NB4 (cell line): ENCODE data around the gene ARHGEF9.

Source experiments
- CTCF ChIP-seq: IDR thresholded peaks from one replicate; pipeline ENCODE4 v1.5.1; 2012; ENCODE audit warnings: low read depth, low read length
- MYC ChIP-seq: IDR thresholded peaks from 2 replicates; pipeline ENCODE4 v1.6.1; 2011; ENCODE audit warnings: low read depth, low read length
- POLR2A ChIP-seq: IDR thresholded peaks from 2 replicates; pipeline ENCODE4 v1.6.1; 2011; ENCODE audit warnings: mild to moderate bottlenecking; ENCODE audit not compliant: insufficient read length; ENCODE audit errors: extremely low read depth

- TF ChIP-seq CTCF = no peak
- no peak for TF ChIP-seq POLR2A
- no peak for TF ChIP-seq MYC
These were observed 38.3 kb downstream of the ARHGEF9 start for GRCh38 chrX:63746715-63747114.
